Subcutaneous adipose tissue (tissue), 4 donors: ENCODE results near the gene CHD6. TPM values are rescaled to one million over a fixed set of nuclear protein-coding genes. Genes with fewer than 3 reads are reported as not detected.

Experiments used
- CTCF ChIP-seq: fragments of 450-650 bp; IDR thresholded peaks from one replicate; pipeline ENCODE4 v1.5.1; 2016; ENCODE audit warnings: low read depth, mild to moderate bottlenecking, control low read depth, antibody characterized with exemption, moderate library complexity
- total RNA-seq, 4 donors: library from RNA; depleted of rRNA; stranded (reverse); fragments of >200 nt; gene quantifications; one replicate each; pipeline ENCODE4 v1.1.0, GENCODE V29; 2016

The CHD6 gene
- total RNA-seq, 4 donors from 2014 or later = 31.5 to 47.4 (median 37.9) TPM

- TF ChIP-seq CTCF = no peak
Measured at GRCh38 chr20:41380551-41381193, 237.5 kb downstream of the CHD6 start.

GRCh38 chr20:41379551-41379950, 238.6 kb downstream of the CHD6 start:
- no peak for TF ChIP-seq CTCF

- TF ChIP-seq CTCF = no peak
Measured at GRCh38 chr20:41377275-41377674, 240.9 kb downstream of the CHD6 start.

- no peak for TF ChIP-seq CTCF
Measured at GRCh38 chr20:41376349-41376748, 241.8 kb downstream of the CHD6 start.

GRCh38 chr20:41375846-41376245, 242.3 kb downstream of the CHD6 start:
- TF ChIP-seq CTCF = no peak

GRCh38 chr20:41373931-41374920, 244.0 kb downstream of the CHD6 start:
- no peak for TF ChIP-seq CTCF

GRCh38 chr20:41373251-41373783, 244.9 kb downstream of the CHD6 start:
- no peak for TF ChIP-seq CTCF
